HG03095 (cell line): ENCODE measurements around the gene ARHGAP26.

Experiments used
- ATAC-seq: cut with Tn5 transposase; IDR thresholded peaks from one replicate; pipeline ENCODE4 v1.9.1; 2021; ENCODE audit warnings: moderate library complexity; ENCODE audit not compliant: unreplicated experiment

Gene ARHGAP26

DNA sequence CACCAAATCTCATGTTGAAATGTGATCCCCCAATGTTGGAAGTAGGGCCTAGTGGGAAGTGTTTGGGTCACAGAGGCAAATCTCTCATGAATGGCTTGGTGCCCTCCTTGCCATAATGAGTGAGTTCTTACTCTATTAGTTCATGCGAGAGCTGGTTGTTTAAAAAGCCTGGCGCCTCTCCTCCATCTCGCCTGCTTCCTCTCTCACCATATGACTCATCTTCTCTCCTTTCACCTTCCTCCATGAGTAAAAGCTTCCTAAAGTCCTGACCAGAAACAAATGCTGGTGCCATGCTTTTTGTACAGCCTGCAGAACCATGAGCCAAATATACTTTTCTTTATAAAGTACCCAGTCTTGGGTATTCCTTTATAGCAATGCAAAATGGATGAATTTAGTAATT lies 20.9 kb upstream of the ARHGAP26 start:
- ATAC-seq = no peak

DNA sequence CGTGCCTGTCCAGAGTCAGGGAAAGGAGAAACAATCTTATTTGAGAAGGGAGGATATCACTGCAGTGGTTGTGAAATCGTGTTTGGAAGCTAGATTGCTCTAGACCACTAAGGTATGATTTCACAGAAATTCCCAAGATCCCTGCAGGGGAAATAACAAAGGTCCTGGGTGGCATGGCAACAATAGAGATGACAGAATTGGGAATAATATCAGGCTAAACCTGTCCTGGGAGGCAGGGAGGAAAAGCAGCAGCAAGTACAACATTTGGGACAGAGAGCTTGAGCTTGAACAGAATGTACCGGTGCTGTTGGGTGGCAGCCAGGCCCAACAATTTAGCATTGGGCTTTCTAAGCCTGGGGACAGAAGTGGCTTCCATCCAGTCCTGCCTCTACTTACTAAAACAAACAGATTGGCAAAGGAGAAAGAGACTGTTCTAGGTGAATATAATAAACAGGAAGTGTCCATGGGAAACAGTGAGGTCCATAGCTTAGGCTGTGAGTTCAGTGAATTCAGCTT lies 17.0 kb upstream of the ARHGAP26 start:
- ATAC-seq = no peak

DNA sequence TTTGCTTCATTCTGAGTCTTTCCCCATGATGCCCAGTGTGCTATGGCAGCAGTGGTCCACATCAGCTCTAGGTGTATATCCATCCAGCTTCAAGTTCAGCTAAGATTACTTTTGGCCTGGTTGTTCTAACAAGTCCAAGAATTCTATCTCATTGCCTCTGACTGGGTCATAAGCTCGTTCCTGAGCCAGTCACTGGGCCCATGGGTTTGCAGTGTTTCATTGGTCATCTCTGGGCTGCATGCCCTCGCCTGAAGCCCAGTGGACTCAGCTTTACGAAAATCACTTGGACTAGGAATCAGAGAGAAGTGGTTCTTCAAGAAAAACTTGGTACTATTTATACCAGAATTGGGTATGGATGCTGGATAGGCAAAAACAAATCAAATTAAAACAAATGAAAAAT lies 16.1 kb upstream of the ARHGAP26 start:
- ATAC-seq = no peak

DNA sequence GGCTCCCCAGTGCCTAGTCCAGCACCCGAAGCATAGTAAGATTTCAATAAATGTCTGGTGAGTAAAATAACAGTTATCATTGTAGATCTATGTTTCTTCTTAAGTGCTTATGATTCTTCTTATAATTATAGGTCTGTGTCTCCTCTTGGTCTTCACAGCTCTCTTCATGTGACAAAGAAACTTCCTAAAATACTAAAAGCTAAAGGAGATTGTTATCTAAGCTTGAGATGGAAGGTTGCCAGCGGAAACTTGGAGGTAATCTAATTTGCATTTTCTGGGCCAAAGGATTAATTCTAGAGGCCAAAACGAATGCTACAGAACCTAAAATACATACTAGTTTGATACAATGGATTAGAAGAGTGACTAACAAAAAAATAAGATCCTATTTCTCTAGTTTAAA lies 13.6 kb upstream of the ARHGAP26 start:
- ATAC-seq = no peak

DNA sequence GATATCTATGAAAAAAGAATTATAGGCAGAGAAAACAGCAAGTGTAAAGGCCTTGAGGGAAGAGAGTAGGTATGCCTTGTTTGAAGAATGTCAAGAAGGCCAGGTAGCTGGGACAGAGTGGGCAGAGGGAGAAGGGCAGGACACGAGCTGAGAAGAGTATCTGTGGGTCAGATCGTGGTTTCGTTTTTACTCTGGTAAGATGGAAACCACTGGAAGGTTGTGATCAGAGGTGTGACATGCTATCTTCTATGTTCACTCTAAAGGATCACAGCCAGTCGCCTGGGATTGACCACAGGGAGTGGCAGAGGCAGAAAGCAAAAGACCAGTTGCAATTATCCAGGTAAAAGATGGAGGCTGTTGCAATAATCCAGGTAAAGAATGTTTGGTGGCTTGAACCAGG lies 12.6 kb upstream of the ARHGAP26 start:
- ATAC-seq = no peak

DNA sequence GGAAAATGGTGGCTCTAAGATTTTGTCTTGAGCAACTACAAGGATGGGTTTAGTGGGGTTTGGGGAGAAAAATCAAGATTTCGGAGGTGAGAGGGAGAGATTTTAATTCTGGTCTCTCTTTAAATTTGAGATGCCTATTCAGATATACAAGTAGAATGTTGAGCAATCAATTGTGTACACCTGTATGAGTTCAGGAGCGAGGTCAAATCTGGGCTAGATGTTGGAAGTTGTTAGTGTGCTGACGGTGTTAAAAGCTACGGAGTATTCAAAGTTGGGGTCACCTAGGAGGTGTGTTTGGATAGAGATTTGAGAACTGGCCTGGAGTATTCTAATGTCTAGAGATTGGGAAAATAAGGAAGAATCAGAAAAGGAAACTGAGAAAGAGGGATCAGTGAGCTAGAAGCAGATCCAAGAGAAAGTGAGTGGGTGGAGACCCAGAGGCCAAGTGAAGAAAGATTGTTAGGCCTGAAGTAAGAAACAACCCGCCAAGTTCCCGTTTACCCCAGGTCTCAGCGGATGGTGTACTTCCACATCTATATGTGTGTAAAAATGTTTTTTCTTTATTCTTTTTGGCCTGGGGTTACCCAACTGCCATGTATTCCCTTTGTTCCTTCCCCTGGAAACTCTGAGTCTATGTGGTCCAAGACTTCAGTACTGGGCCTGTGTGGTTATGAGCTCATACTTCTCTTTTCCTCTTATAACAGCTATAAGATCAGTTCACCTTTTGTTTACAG lies 11.9 kb upstream of the ARHGAP26 start:
- ATAC-seq = no peak

DNA sequence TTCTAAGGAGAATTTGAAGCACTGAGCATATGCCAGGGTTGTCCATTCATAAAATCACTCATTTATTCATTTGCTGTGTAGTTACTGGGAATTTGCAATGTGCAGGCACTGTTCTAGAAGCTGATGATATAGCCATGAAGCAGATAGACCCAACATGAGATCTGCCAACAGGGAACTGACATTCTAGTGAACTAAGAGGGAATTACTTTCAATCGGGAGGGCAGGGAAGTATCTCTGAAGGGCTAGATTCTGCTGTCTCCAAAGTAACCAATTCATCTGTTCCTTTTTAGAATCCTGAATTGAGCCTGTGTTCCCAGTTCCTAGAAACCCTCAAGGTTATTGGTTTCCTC lies 11.4 kb upstream of the ARHGAP26 start:
- ATAC-seq = no peak

DNA sequence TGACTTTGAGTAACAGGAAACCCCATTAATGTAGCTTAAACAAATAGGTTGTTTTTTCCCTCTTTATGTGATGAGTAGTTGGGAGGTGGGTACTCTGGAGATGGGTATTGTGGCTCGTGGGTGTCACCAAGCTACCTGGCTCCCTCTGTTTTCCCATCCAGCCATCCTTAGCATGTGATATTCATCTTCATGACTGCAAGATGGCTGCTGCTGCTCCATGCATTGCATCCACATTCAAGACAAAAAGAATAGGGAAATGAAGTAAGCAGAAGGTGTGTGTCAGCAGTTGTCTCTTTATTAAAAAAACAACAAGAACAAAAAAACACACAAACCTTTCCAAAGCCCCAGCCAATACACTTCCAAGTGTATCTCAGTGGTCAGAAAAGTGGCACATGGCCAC lies 6.5 kb upstream of the ARHGAP26 start:
- no peak for ATAC-seq

DNA sequence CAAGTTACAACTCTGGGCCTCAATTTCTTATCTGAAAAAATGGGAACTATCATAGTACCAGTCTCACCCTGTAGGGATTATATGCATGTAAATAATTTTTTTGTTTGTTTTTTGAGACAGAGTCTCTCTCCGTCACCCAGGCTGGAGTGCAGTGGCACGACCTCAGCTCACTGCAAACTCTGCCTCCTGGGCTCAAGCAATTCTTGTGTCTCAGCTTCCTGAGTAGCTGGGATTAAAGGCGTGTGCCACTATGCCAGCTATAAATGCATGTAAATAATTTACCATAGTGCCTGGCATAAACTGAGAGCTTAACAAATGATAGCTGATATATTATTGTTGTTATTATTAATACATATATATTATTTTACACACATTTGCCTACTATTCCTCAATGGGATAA lies 3.0 kb upstream of the ARHGAP26 start:
- no peak for ATAC-seq

DNA sequence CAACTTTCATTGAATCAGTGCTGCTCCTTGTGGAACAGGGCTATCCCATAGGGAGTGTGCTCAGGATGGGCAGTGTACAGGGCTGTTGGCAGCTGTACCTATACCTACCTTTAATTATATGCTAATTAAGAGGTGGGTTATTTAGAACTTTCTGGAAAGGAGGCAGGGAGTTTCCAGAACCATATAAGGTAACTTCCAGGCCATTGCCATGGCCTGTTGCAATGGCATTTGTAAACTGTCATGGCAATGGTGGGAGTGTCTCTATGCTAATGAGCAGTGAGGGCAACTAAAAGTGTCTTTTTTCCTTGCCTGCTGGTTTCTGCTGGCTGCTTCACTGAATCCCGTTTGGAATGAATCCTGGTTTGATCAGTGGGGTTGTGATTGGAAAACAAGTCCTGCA lies 2.3 kb upstream of the ARHGAP26 start:
- no peak for ATAC-seq

DNA sequence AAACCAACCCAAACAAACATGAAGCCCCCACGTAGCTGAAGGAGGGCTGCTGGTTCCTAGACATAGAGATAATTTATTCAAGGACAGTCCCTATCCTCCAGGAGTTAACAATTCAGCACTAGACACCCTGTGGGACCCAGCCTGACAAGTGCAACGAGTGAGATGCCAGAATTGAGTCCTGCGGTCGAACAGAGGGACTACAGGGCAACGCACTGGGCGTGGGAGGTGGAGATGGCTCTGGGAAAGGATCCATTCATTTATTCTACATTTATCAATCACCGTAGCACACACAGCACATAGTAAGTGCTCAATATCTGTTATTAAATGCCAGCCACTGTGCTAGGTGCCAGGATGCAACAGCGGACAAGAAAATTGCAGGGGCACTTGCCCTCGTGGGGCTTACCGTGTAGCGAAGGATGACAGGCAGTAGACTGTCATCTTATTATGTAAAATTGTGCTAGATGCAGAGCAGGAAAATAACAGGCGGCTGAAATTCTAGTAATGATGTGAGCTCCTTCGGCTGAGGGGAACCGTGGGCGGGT lies 855 bp upstream of the ARHGAP26 start:
- ATAC-seq = no peak

DNA sequence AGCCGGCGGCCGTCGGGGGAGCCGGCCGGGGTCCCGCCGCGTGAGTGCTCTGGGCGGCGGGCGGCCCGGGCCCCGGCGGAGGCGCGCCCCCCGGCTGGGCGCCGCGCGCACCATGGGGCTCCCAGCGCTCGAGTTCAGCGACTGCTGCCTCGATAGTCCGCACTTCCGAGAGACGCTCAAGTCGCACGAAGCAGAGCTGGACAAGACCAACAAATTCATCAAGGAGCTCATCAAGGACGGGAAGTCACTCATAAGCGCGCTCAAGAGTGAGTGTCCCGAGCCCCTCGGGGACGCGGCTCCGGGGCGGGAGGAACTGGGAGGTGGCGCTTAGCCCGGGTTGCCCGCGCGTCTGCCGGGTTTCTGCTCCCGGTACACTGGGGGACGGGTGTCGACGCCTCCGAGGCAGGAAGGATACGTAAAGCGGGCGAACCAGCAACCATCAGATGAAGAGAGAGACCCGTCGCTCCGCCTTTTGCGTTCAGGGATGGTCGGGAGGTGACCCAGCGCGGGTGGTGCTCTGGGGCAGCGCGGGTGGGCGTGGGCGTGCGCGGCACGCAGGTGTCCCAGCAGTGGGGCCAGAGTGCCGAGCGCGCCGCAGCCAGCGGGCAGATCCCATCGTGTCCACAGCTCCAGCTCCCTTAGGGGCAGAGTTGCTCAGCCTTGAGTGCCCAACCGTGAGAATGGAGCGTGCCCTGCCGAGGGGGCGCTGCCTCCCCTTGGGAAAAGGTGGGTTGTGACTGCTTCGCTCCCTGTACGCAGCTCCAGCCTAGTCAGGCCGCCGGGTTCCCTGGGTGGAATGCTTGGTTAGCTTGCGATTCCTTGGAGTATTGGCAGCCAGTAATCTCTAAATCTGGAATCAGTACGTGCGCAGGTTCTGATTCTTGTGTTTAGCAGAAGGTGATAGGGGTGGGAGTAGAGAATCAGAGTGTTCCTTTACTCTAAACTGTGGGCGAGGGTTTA lies 753 bp downstream of the ARHGAP26 start:
- ATAC-seq = peak; percentile 18

DNA sequence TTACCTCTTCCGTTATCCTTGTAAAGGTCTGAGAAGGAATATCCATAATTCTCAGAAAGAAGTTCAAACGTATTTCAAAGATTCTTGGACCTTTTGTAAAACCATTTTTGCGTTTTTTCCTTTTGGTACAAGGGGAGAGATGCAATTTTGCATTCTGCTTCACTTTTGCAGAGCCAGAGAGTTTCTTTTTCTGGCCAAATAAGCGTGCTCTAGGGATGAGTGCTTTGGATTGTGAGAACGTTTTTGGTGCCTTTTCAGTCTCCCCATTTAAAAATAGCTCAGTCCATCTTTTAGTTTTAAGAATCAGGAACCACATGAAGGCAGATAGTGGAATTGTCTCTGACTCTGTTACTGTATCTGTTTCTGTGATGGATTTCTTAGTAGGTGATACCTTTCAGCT lies 1.5 kb downstream of the ARHGAP26 start:
- ATAC-seq = no peak

DNA sequence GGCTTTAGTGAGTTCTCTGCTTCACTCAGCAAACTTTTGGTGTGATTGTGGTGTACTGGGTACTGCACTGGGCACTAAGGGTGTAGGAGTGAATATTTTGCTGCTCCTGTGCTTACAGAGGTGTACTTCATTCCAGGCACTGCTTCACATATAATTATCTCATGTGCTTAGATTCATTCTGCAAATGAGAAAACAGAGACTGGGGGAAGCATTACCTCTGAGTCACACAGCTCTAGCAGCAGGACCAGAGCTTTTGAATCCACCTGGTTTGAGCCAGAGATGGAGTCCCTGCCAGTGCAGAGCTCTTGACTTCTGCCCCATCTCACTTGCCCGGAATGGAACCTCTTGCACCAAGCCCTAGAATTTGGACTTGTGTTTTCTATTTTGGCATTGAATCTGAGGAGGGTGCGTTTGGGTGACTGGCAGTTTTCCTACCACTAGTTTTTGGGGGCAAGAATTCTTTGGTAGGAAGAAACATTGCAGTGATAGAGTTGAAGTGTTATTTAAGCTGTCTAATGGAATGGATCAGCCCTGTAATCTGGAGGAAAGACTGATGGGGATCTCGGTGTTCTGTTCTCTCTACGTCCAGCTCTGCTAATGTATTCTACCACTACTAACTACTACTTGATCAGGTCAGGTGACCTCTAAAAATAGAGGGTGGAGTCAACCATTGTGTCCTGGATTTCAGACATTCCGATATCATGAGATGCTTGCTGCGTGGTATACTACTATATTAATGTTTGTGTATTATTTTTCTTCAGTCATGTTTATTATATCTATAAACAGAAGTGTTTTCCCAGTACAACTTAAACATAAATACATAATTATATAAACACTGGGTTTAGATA lies 2.5 kb downstream of the ARHGAP26 start:
- ATAC-seq = no peak

DNA sequence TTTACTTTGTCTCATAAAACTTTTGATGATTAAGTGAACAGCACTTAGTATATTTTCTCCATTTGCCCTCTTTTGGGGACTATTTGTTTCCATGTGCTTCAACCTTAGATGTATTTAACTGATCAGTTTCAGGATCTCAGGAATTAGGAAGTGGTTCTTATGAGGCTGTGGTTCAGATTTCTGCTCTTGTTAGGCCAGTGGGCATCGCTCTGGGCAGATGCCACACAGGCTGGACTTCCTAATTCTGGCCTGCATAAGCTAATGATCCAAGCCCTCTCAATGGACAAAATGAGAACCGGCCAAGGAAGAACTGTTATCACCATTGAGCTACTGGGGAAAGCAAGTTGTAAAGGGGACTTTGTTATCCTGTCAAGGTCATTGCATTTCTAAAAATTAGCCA lies 6.9 kb downstream of the ARHGAP26 start:
- no peak for ATAC-seq

DNA sequence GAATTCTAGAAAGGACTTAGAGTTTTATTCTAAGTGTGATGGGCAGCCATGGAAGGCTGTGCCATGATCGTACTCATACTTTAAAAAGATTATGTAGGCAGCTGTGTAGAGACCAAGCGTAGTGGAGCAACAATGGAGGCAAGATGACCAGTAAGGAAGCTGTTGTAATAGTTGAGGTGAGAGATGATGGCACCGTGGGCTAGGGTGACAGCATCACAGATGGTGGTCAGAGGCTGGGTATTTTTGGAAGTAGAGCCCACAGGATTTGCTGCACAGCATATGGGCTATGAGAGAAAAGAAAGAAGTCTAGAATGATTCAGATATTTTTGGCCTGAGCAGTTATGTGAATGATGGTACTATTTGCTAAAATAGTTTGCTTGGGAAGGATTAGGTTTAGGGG lies 7.7 kb downstream of the ARHGAP26 start:
- ATAC-seq = no peak

DNA sequence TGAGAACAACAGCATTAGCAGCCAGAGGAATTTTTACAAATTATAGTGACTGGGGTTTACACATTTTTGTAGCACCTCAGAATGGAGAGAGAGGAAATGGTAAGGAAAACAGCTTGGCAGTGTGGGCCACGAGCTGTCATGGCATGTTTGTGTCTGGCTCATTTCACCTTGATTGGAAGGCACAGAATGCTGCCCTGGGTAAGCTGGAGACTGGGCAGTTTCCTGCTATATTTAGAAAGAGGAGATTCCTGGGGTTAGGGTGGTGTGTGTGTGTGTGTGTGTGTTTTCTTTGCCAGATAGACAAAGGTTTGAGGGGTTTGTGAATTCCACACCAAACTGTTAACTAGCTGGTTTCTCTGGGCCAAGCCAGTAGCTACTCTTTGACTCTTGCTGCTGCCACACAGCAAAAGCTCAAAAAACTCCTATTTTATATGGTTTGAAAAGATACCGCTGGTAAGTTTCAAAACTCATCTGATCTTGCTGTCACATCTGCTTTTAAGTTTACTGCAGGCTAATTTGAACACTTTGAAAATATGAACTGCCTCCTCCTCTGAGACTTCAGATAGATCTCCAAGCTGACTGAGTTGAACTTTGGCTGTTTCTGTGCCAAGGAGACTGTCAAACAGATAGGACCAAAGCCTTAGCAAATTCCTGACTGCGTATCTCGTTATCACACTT lies 9.1 kb downstream of the ARHGAP26 start:
- ATAC-seq = no peak

DNA sequence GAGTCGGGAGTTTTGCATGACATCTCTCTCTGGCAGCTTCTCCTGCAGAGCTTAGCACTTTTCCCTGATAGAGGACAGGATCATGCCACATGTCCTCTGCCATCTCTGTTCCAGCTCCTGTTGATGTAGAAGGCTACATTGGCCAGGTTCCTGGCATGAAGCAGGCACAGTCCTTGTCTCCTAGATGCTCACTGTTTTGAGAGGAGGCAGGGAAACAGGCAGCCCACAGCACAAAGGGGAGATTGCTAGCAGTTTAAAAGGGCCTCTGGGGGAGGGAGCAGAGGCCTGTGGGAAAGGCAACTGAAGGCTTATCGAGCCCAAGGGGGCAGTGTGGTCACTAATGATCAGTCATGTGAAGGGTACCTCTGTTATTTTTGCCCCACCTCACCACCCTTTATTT lies 10.7 kb downstream of the ARHGAP26 start:
- no peak for ATAC-seq

DNA sequence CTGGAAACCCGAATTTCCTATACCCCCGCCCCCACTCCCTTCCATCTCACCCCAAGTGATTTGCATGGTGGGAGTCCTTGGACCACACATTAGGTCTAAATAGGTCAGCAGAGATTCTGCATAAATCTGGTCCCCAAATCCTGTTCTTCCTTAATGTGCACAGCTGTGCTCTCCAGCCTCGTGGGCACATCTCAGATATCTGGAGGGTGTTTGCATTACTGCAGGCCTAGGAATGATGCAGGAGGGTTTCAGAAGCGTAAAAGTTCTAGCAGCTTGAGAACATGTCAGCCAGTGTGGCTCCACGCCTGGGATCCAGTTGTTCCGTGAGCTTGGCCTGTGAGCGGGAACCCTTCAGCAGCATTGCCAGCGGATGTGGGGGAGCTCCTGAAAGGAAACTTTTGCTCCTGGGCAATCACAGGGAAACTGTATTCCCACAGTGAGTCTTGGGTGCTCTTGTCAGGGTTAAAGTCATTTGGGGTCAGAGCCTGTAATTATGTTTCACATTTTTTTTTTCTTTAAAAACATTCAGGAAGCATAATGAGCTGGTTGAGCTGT lies 12.9 kb downstream of the ARHGAP26 start:
- no peak for ATAC-seq
